Stimulated activated CD8-positive, alpha-beta memory T cell treated with anti-CD3 and anti-CD28 coated beads, Interleukin-12 subunit alpha, Interleukin-12 subunit beta, amount 100 ng/mL, for 1 hour (primary cell): Measurements from ENCODE around the gene ST6GAL1.

ENCODE experiments used
- DNase-seq: peaks from one replicate; pipeline ENCODE4 v3.0.0-alpha.2; 2020; ENCODE audit warnings: low read depth

The ST6GAL1 gene

GRCh38 chr3:187112934-187113793 lies 182.8 kb downstream of the ST6GAL1 start:
- DNase-seq: no peak

- no peak for DNase-seq
Measured at GRCh38 chr3:187114511-187114910, 184.2 kb downstream of the ST6GAL1 start.

GRCh38 chr3:187120326-187120725 lies 190.0 kb downstream of the ST6GAL1 start:
- DNase-seq: no peak

- DNase-seq: no peak
Measured at GRCh38 chr3:187122261-187122660, 191.9 kb downstream of the ST6GAL1 start.

GRCh38 chr3:187125319-187126031 lies 195.1 kb downstream of the ST6GAL1 start:
- no peak for DNase-seq
